VCaP (cell line): ENCODE results near the gene FBXW12.

Experiments
- H3K27ac ChIP-seq: fragments of 450-650 bp; 2 replicates; pipeline ENCODE4 v1.5.1; 2017
- TF ChIP-seq, protein P1 (sequence below): fragments of 450-650 bp; conservative IDR thresholded peaks from 2 replicates; pipeline ENCODE4 v1.5.1; 2017; ENCODE audit warnings: mild to moderate bottlenecking, moderate library complexity

FBXW12 gene

DNA sequence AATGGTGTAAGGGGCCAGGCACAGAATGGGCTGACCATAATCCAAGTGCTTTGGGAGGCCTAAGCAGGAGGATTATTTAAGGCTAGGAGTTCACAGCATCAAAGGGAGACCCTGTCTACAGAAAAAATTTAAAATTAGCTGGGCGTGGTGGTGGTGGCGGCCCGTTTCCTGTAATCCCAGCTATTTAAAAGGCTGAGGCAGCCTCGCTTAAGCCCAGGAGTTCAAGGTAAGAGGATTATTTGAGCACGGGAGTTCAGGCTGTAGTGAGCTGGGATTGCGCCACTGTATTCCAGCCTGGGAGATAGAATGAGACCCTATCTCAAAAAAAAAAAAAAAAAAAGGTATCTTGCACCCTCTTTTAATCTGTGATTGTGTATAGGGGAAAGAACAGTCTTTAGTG lies 69.9 kb downstream of the FBXW12 start:
- TF ChIP-seq, protein P1, sequence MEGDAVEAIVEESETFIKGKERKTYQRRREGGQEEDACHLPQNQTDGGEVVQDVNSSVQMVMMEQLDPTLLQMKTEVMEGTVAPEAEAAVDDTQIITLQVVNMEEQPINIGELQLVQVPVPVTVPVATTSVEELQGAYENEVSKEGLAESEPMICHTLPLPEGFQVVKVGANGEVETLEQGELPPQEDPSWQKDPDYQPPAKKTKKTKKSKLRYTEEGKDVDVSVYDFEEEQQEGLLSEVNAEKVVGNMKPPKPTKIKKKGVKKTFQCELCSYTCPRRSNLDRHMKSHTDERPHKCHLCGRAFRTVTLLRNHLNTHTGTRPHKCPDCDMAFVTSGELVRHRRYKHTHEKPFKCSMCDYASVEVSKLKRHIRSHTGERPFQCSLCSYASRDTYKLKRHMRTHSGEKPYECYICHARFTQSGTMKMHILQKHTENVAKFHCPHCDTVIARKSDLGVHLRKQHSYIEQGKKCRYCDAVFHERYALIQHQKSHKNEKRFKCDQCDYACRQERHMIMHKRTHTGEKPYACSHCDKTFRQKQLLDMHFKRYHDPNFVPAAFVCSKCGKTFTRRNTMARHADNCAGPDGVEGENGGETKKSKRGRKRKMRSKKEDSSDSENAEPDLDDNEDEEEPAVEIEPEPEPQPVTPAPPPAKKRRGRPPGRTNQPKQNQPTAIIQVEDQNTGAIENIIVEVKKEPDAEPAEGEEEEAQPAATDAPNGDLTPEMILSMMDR: no peak
- H3K27ac ChIP-seq: peak overlapping the region; percentile 95; the same call in 1 of the 2 replicates
